MM.1S (cell line): Measurements from ENCODE around the gene C2CD2.

Experiments
- DNase-seq: peaks from one replicate; pipeline ENCODE4 v3.0.0-alpha.2; 2015
- H2AFZ ChIP-seq: fragments of 300-600 bp; sonication (generic); 2 replicates; pipeline ENCODE4 v1.6.0; 2016; ENCODE audit warnings: antibody characterized with exemption, low read length
- H3F3A ChIP-seq: fragments of 300-600 bp; sonication (generic); 2 replicates; pipeline ENCODE4 v1.6.1; 2016; ENCODE audit warnings: mild to moderate bottlenecking, antibody characterized with exemption, low read length, moderate library complexity, mixed read lengths; ENCODE audit not compliant: insufficient read depth
- H3K27ac ChIP-seq: fragments of 300-600 bp; sonication (generic); 2 replicates; pipeline ENCODE4 v1.5.1; 2016; ENCODE audit warnings: mild to moderate bottlenecking, low read length
- H3K27me3 ChIP-seq: fragments of 300-600 bp; sonication (generic); replicated peaks from 2 replicates; pipeline ENCODE4 v1.6.0; 2016; ENCODE audit warnings: low read length; ENCODE audit not compliant: insufficient read depth
- H3K36me3 ChIP-seq: fragments of 300-600 bp; sonication (generic); replicated peaks from 2 replicates; pipeline ENCODE4 v1.6.1; 2016; ENCODE audit warnings: mild to moderate bottlenecking, low read length, mixed read lengths; ENCODE audit not compliant: insufficient read depth
- H3K4me1 ChIP-seq: fragments of 300-600 bp; sonication (generic); 2 replicates; pipeline ENCODE4 v1.6.1; 2016; ENCODE audit warnings: low read length, mixed read lengths
- H3K4me2 ChIP-seq: fragments of 300-600 bp; sonication (generic); 2 replicates; pipeline ENCODE4 v1.6.0; 2016; ENCODE audit warnings: low read depth, low read length
- H3K4me3 ChIP-seq: fragments of 300-600 bp; sonication (generic); 2 replicates; pipeline ENCODE4 v1.5.1; 2016; ENCODE audit warnings: low read length, mixed read lengths
- H3K79me2 ChIP-seq: fragments of 300-600 bp; sonication (generic); 2 replicates; pipeline ENCODE4 v1.6.1; 2016; ENCODE audit warnings: mixed run types, low read length, mixed read lengths
- H3K9ac ChIP-seq: fragments of 300-600 bp; sonication (generic); 2 replicates; pipeline ENCODE4 v1.6.1; 2016; ENCODE audit warnings: low read length, mixed read lengths
- H3K9me2 ChIP-seq: fragments of 300-600 bp; sonication (generic); replicated peaks from 2 replicates; pipeline ENCODE4 v1.6.1; 2016; ENCODE audit warnings: mild to moderate bottlenecking, low read length, mixed read lengths; ENCODE audit not compliant: insufficient read depth
- H3K9me3 ChIP-seq: fragments of 300-600 bp; sonication (generic); replicated peaks from 2 replicates; pipeline ENCODE4 v1.6.1; 2016; ENCODE audit warnings: mild to moderate bottlenecking, low read length, mixed read lengths; ENCODE audit not compliant: insufficient read depth
- H4K20me1 ChIP-seq: fragments of 300-600 bp; sonication (generic); 2 replicates; pipeline ENCODE4 v1.6.1; 2016; ENCODE audit warnings: mild to moderate bottlenecking, low read length, moderate library complexity, mixed read lengths; ENCODE audit not compliant: insufficient read depth
- CTCF ChIP-seq: fragments of 300-600 bp; sonication (generic); IDR thresholded peaks from 2 replicates; pipeline ENCODE4 v1.5.1; 2016; ENCODE audit warnings: antibody characterized with exemption, low read length, mixed read lengths
- EZH2 ChIP-seq: fragments of 300-600 bp; sonication (generic); optimal IDR thresholded peaks from 2 replicates; pipeline ENCODE3; 2017; ENCODE audit warnings: low read depth, mild to moderate bottlenecking, antibody characterized with exemption, low read length, mixed read lengths
- EZH2phosphoT487 ChIP-seq: fragments of 300-600 bp; sonication (generic); IDR thresholded peaks from 2 replicates; pipeline ENCODE4 v1.6.1; 2018; ENCODE audit warnings: antibody characterized with exemption, low read length

C2CD2 gene

GRCh38 chr21:41835711-41836154 lies 118.1 kb downstream of the C2CD2 start:
- H3K79me2 ChIP-seq = peaks cover 15% of the 10 kb centered on the region
- no peaks in the 10 kb centered on the region for H3K9me2 ChIP-seq
- H3F3A ChIP-seq = peaks cover 28% of the 10 kb centered on the region
- no peak overlapping the region for H3K4me3 ChIP-seq
- H3K27me3 ChIP-seq = no peaks in the 10 kb centered on the region
- TF ChIP-seq CTCF (no peak), EZH2phosphoT487 (no peak), EZH2 (no peak)
- no peak overlapping the region for H2AFZ ChIP-seq
- no peaks in the 10 kb centered on the region for H4K20me1 ChIP-seq
- H3K9ac ChIP-seq = no peak overlapping the region
- H3K4me1 ChIP-seq = peaks cover 38% of the 10 kb centered on the region
- no peaks in the 10 kb centered on the region for H3K36me3 ChIP-seq
- no peak overlapping the region for H3K27ac ChIP-seq
- DNase-seq = no peak
- no peaks in the 10 kb centered on the region for H3K9me3 ChIP-seq
- no peak overlapping the region for H3K4me2 ChIP-seq
